IMR-90 (cell line): ENCODE results near the gene MYO1G. TPM values are rescaled to one million over a fixed set of nuclear protein-coding genes. Genes with fewer than 3 reads are reported as not detected.

Experiments used
- FOS ChIP-seq: fragments of 150-350 bp; IDR thresholded peaks from 2 replicates; pipeline ENCODE4 v1.6.1; 2016; ENCODE audit warnings: low read depth, low read length
- NFE2L2 ChIP-seq: fragments of 150-350 bp; IDR thresholded peaks from 2 replicates; pipeline ENCODE4 v1.6.1; 2016; ENCODE audit warnings: low read depth, mild to moderate bottlenecking, low read length
- RAD21 ChIP-seq: IDR thresholded peaks from 2 replicates; pipeline ENCODE4 v1.6.1; 2012; ENCODE audit warnings: low read length, improper control_type of control experiment
- RFX5 ChIP-seq: IDR thresholded peaks from 2 replicates; pipeline ENCODE4 v1.8.0; 2012; ENCODE audit warnings: low read depth, mild to moderate bottlenecking, low read length, moderate library complexity
- SMC3 ChIP-seq: fragments of 150-350 bp; IDR thresholded peaks from 2 replicates; pipeline ENCODE4 v1.6.1; 2016; ENCODE audit warnings: low read depth, mild to moderate bottlenecking, antibody characterized with exemption, low read length, moderate library complexity
- polyA plus RNA-seq, 3 experiments: library from polyadenylated mRNA; depleted of rRNA; stranded (reverse); fragments of >200 nt; gene quantifications; 2 replicates each; pipeline ENCODE4 v1.2.3, GENCODE V29; 2012; ENCODE audit warnings: low replicate concordance in 1 of 3
- total RNA-seq: library from RNA; depleted of rRNA; stranded (reverse); fragments of >200 nt; gene quantifications from 2 replicates; pipeline ENCODE4 v1.2.3, GENCODE V29; 2012
- TF ChIP-seq, protein P1 (sequence below): fragments of 150-350 bp; IDR thresholded peaks from 2 replicates; pipeline ENCODE4 v1.6.1; 2017; ENCODE audit warnings: mild to moderate bottlenecking, antibody characterized with exemption, low read length, low read depth

The MYO1G gene
- total and polyA plus RNA-seq, 2 of the 4 experiments (the other 2 are of a cell fraction): under 0.01 to 0.02 TPM

DNA sequence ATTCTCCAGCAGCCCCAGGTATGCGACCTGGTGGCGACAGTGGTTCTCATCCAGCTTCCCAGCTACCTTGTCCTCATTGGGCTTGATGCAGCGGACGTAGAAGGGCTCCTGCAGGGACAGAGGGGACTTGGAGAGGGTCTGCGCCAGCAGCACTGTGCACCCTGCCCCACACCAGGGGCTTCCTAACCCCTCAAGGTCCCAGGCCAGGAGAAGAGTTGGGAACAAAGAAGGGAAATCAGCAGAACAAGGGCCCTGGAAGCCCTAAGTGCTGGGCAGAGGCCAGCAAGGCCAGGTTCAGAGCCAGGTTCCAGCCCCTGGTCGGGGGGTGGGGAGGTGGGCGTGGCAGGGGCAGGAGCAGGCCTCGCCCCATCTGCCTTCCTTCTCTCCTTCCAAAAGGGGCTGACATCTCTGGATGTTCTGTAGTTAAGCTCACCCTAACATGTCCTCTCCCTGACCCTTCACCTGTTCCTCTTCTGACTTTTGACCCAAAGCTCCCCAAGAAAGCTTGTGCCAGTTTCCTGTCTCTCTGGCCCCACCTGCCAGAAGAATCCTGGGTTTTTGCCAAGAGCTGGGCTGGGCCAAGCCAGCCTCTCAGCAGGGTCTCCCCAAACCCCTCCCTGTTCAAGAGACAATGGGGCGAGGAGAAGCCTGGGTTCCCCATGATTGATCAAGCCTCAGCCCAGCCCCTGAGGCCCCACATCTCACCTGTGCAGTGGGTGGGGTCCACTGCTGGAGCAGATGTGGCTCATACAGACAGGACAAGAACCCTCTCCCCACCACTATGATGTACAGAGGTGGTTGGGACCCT, 11.9 kb downstream of the MYO1G start (continued):
- TF ChIP-seq, protein P1, sequence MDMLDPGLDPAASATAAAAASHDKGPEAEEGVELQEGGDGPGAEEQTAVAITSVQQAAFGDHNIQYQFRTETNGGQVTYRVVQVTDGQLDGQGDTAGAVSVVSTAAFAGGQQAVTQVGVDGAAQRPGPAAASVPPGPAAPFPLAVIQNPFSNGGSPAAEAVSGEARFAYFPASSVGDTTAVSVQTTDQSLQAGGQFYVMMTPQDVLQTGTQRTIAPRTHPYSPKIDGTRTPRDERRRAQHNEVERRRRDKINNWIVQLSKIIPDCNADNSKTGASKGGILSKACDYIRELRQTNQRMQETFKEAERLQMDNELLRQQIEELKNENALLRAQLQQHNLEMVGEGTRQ: no peak
- no peak for TF ChIP-seq FOS
- no peak for TF ChIP-seq RFX5
- TF ChIP-seq NFE2L2: no peak
- TF ChIP-seq RAD21: no peak
- TF ChIP-seq SMC3: no peak
